Calu3 (cell line): Measurements from ENCODE around the gene ERFL. TPM values are rescaled to one million over a fixed set of nuclear protein-coding genes. Genes with fewer than 3 reads are reported as not detected.
A peak's percentile ranks its signal among the peaks of the same experiment; 100 is the strongest.

ENCODE experiments used
- BruUV-seq: library from RNA; stranded (reverse); fragments of 400-500 nt; replicated peaks from 2 replicates; lab custom pipeline; 2021; lab: Mats Ljungman, UMichigan
- CTCF ChIA-PET: fragments of 300-600 bp; sonication (Branson Sonifier 250); formaldehyde crosslinking; loops from one replicate; lab custom pipeline; 2022; ENCODE audit warnings: antibody characterized with exemption; lab: Charles Lee
- DNase-seq: peaks from one replicate; pipeline ENCODE4 v3.0.0; 2022
- H3K27ac Mint-ChIP-seq: one replicate; pipeline ENCODE4 v1.8.0; 2022; ENCODE audit warnings: mixed read lengths; ENCODE audit not compliant: unreplicated experiment
- H3K27me3 Mint-ChIP-seq: one replicate; pipeline ENCODE4 v1.8.0; 2022; ENCODE audit warnings: mixed read lengths; ENCODE audit not compliant: unreplicated experiment
- H3K36me3 Mint-ChIP-seq: one replicate; pipeline ENCODE4 v1.8.0; 2022; ENCODE audit warnings: mild to moderate bottlenecking, moderate library complexity, mixed read lengths; ENCODE audit not compliant: insufficient read depth, unreplicated experiment
- H3K4me1 Mint-ChIP-seq: one replicate; pipeline ENCODE4 v1.8.0; 2022; ENCODE audit warnings: mild to moderate bottlenecking, low read depth, mixed read lengths; ENCODE audit not compliant: unreplicated experiment
- H3K4me3 Mint-ChIP-seq: one replicate; pipeline ENCODE4 v1.8.0; 2022; ENCODE audit warnings: mild to moderate bottlenecking, low read depth, moderate library complexity, mixed read lengths; ENCODE audit not compliant: unreplicated experiment
- H3K9me3 Mint-ChIP-seq: one replicate; pipeline ENCODE4 v1.8.0; 2022; ENCODE audit warnings: low read depth, mixed read lengths; ENCODE audit not compliant: unreplicated experiment
- CTCF ChIP-seq: fragments of 200-600 bp; IDR thresholded peaks from one replicate; pipeline ENCODE4 v1.8.0; 2022; ENCODE audit warnings: antibody characterized with exemption; ENCODE audit not compliant: unreplicated experiment
- intact Hi-C: fragments of 100-400 bp; cut with micrococcal nuclease; formaldehyde crosslinking; loops from one replicate; pipeline ENCODE4 v1.10.0; 2022; ENCODE audit not compliant: unreplicated experiment
- total RNA-seq: library from RNA; stranded (reverse); gene quantifications from 2 replicates; pipeline ENCODE4 v1.2.3, GENCODE V29; 2022

The ERFL gene
- total RNA-seq, 1 experiment from 2014 or later, result 0.21 TPM

DNA sequence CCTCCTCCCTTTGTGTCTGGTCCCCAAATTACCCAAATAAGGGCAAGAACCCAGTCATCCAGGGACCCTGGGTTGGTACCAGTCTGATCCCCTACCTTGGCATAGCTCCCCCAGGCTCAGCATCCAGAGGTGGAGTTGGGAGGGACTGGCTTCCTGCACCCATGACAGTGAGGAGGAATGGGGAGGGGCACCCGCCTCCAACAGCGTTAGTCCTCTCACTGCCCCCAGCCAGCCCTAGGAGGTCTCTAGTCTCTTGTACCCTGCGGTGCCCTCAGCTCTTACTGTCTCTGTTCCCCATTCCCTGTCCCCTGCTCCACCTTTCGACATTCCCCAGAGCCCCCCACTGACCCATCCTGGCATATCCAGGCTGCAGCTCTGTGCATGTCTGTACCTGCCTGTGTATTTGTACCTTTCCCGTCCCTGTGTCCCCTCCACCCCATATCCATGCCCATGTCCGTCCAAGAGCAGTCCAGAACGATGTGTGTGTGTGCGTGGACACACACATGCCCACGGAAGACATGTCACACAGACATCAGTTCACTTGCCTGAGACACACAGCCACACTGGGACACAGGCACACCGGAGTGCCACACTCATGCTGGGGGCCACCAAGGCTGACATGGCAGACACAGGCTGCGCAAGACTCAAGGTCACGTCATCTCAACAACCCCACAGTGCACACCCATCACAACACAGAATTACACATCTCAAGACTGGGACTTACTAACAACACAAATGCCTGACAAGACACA lies 17.8 kb downstream of the ERFL start:
- H3K4me3 Mint-ChIP-seq, result no peak overlapping the region
- BruUV-seq, result no TSS peak
- intact Hi-C loops, result no loop called here
- H3K4me1 Mint-ChIP-seq, result peaks cover 18% of the 10 kb centered on the region
- peak overlapping the region; percentile 62 for H3K27ac Mint-ChIP-seq
- no peak for TF ChIP-seq CTCF
- no peak for DNase-seq
- no peaks in the 10 kb centered on the region for H3K27me3 Mint-ChIP-seq
- CTCF ChIA-PET, result interaction anchor here (0.6 kb wide), 1 partner anchor 55 kb away, joined by 4 read pairs; no protein-coding TSS in a partner anchor
- peaks cover 32% of the 10 kb centered on the region for H3K36me3 Mint-ChIP-seq
- H3K9me3 Mint-ChIP-seq, result no peaks in the 10 kb centered on the region

DNA sequence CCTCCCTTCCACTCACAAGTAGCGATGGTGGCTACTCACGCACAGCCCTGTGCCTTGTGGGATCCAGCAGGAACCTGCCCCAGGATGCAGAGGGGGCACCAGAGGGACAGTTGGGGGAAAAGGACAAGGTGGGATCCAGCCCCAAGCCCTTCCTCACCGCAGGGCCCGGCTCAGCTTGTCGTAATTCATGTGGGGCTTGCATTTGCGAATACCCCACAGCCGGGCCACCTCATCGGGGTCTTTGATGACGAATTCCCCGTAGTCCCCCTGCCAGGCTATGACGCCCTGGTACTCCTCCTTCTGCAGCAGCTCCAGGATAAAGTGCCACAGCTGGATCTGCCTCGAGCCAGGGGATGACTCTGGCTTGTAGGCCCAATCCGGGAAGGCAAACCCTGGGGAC lies 18.5 kb downstream of the ERFL start:
- Mint-ChIP-seq H3K4me3 (no peak overlapping the region), H3K27ac (no peak overlapping the region), H3K4me1 (peaks cover 25% of the 10 kb centered on the region), H3K27me3 (no peaks in the 10 kb centered on the region), H3K9me3 (no peaks in the 10 kb centered on the region), H3K36me3 (peaks cover 38% of the 10 kb centered on the region)
- CTCF ChIA-PET, result interaction anchor here (0.6 kb wide), 1 partner anchor 55 kb away, joined by 4 read pairs; no protein-coding TSS in a partner anchor
- no TSS peak for BruUV-seq
- TF ChIP-seq CTCF, result no peak
- intact Hi-C loops, result no loop called here
- DNase-seq, result no peak

DNA sequence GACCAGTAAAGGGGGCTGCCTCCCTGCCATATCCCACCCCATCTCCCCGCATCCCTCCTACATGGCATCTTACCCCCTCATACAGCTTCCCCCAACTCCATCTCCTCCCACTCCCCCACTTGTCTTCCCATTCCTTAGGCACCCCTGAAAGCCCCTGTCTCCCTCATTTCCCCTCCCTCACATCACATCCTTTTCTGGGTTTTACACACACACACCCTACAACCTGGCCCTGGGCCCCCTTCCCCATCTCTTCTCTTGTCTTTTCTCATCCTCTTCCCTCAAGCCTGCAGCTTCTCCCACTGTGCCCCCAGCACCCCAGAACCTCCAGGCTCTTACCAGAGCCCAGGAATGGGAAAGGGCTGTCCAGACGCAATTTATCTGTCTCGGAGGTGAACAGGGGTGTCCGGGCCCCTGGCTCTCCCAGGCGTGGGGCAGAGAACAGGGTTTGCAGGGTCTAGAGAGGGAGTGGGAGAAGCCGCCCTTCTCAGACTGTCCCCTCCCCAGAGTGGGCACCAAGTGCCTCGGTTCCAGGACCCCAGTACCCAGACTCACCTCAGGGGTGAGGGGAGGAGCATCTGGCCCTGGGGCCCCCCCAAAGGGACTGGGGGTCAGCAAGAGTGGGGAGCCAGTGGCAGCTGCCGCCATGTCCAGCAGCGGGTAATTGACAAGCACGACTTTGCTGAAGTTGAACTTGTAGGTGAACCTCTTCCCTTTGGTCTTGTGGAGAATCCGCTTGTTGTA lies 19.4 kb downstream of the ERFL start:
- peaks cover 46% of the 10 kb centered on the region for H3K36me3 Mint-ChIP-seq
- no TSS peak for BruUV-seq
- H3K4me3 Mint-ChIP-seq, result no peak overlapping the region

More for the DNA sequence above, 19.4 kb downstream of the ERFL start:
- Mint-ChIP-seq H3K4me1 (peaks cover 33% of the 10 kb centered on the region), H3K9me3 (no peaks in the 10 kb centered on the region), H3K27me3 (no peaks in the 10 kb centered on the region), H3K27ac (no peak overlapping the region)
- intact Hi-C loops, result no loop called here
- no peak for TF ChIP-seq CTCF
- CTCF ChIA-PET, result no interaction called here
- no peak for DNase-seq
